CD4-positive, alpha-beta T cell (primary cell): ENCODE results near the gene LRPAP1. TPM values are rescaled to one million over a fixed set of nuclear protein-coding genes. Genes with fewer than 3 reads are reported as not detected.

Source experiments
- ATAC-seq: fragments of 200-7000 bp; cut with Tn5 transposase; one replicate; pipeline ENCODE4 v1.10.0; 2022; ENCODE audit warnings: mild to moderate bottlenecking; ENCODE audit not compliant: poor library complexity
- CTCF ChIA-PET: fragments of 350-600 bp; sonication (Branson Sonifier 250); formaldehyde crosslinking; loops from one replicate; lab custom pipeline; 2021; ENCODE audit warnings: antibody characterized with exemption, inconsistent platforms; lab: Charles Lee
- POLR2A ChIA-PET: fragments of 350-600 bp; sonication (Branson Sonifier 250); formaldehyde crosslinking; loops from one replicate; lab custom pipeline; 2021; ENCODE audit warnings: antibody characterized with exemption, inconsistent platforms; lab: Charles Lee
- DNase-seq, 14 experiments: peaks; one replicate each; pipeline ENCODE4 v3.0.0-alpha.2; 2013 to 2020; ENCODE audit warnings: mixed read lengths in 2 of 14
- H3K27ac ChIP-seq, 2 donors: one replicate each; pipeline versions ENCODE4 v1.5.1 to v1.7.0; 2013; ENCODE audit warnings: low read length in 2 of 2, low read depth in 1 of 2, mild to moderate bottlenecking in 1 of 2
- H3K27me3 ChIP-seq, 2 experiments: 1 replicate in 1 of 2; 2 replicates in 1 of 2; pipeline versions ENCODE4 v1.6.1 to v1.7.0; 2013; ENCODE audit warnings: low read length in 2 of 2, control low read depth in 1 of 2, mild to moderate bottlenecking in 1 of 2, moderate library complexity in 1 of 2; ENCODE audit not compliant: insufficient read depth in 2 of 2, control insufficient read depth in 1 of 2
- H3K36me3 ChIP-seq: one replicate; pipeline ENCODE4 v1.6.1; 2013; ENCODE audit warnings: low read length, control low read depth; ENCODE audit not compliant: insufficient read depth
- H3K4me1 ChIP-seq: one replicate; pipeline ENCODE4 v1.6.1; 2013; ENCODE audit warnings: low read length, control low read depth; ENCODE audit not compliant: insufficient read depth
- H3K4me3 ChIP-seq: one replicate; pipeline ENCODE4 v1.5.1; 2013; ENCODE audit warnings: mild to moderate bottlenecking, low read length, moderate library complexity
- H3K9me3 ChIP-seq, 2 experiments: 1 replicate in 1 of 2; 2 replicates in 1 of 2; pipeline versions ENCODE4 v1.6.1 to v1.7.0; 2013; ENCODE audit warnings: low read length in 2 of 2, mild to moderate bottlenecking in 2 of 2, control low read depth in 1 of 2, moderate library complexity in 1 of 2; ENCODE audit not compliant: control insufficient read depth in 1 of 2, insufficient read depth in 1 of 2
- H3K27ac Mint-ChIP-seq: one replicate; pipeline ENCODE4 v1.8.0; 2020; ENCODE audit warnings: mixed read lengths
- H3K27me3 Mint-ChIP-seq: one replicate; pipeline ENCODE4 v1.8.0; 2021; ENCODE audit warnings: mixed read lengths
- H3K36me3 Mint-ChIP-seq: one replicate; pipeline ENCODE4 v1.8.0; 2021; ENCODE audit warnings: low read depth, mixed read lengths
- H3K4me1 Mint-ChIP-seq: one replicate; pipeline ENCODE4 v1.8.0; 2021; ENCODE audit warnings: low read depth, mixed read lengths
- H3K4me3 Mint-ChIP-seq: one replicate; pipeline ENCODE4 v1.8.0; 2020; ENCODE audit warnings: mild to moderate bottlenecking, mixed read lengths
- H3K9me3 Mint-ChIP-seq: one replicate; pipeline ENCODE4 v1.8.0; 2020; ENCODE audit warnings: mixed read lengths
- CTCF ChIP-seq: fragments of 200-600 bp; IDR thresholded peaks from one replicate; pipeline ENCODE4 v1.8.0; 2022; ENCODE audit warnings: antibody characterized with exemption, mild to moderate bottlenecking
- intact Hi-C, 2 experiments: fragments of 100-400 bp; cut with DNase I in 1 of 2; cut with micrococcal nuclease in 1 of 2; formaldehyde crosslinking; loops; one replicate each; pipeline versions ENCODE4 v1.15.1 to v1.9.0; 2023 to 2025; cut with DNase I, micrococcal nuclease
- total RNA-seq, 174 experiments: library from RNA in 2 of 174; stranded (reverse) in 2 of 174; gene quantifications; one replicate each; pipeline ENCODE4 v1.2.3 and lab custom pipeline; 2021 to 2026

The LRPAP1 gene
- total RNA-seq, 2 experiments from 2014 or later, result 84.2 to 88.0 TPM

GRCh38 chr4:3462790-3463415 is 69.3 kb downstream of the LRPAP1 start, which contains the start of gene DOK7:
Gene DOK7 (plus strand): TSS chr4:3463306. CDS start chr4:3463376, 70 bp downstream.
- no peak within 1 kb of the TSS for H3K4me3 ChIP-seq
- no peak within 1 kb of the TSS for H3K27ac Mint-ChIP-seq

GRCh38 chr4:3462321-3462789 is 69.9 kb downstream of the LRPAP1 start:
- H3K27me3 Mint-ChIP-seq, result peaks cover 35% of the 10 kb centered on the region
- Histone ChIP-seq H3K9me3 (peaks cover 0 to 21% of the 10 kb centered on the region in 2 experiments), H3K4me1 (peaks cover 4% of the 10 kb centered on the region), H3K27ac (no peak overlapping the region), H3K27me3 (peaks cover 14 to 29% of the 10 kb centered on the region in 2 experiments), H3K36me3 (no peaks in the 10 kb centered on the region), H3K4me3 (no peak overlapping the region)
- ATAC-seq (no peak), DNase-seq (no peak)
- H3K9me3 Mint-ChIP-seq, result no peaks in the 10 kb centered on the region
- ChIA-PET CTCF (no interaction called here), POLR2A (no interaction called here)
- intact Hi-C loops, result no loop called here
- no peaks in the 10 kb centered on the region for H3K36me3 Mint-ChIP-seq
- peak overlapping the region; percentile 54 for H3K4me3 Mint-ChIP-seq
- no peak for TF ChIP-seq CTCF
- no peaks in the 10 kb centered on the region for H3K4me1 Mint-ChIP-seq
- no peak overlapping the region for H3K27ac Mint-ChIP-seq

More at GRCh38 chr4:3462790-3463415, 69.3 kb downstream of the LRPAP1 start, which contains the start of gene DOK7:
- no peak for DNase-seq
- intact Hi-C loops, result no loop called here
- no peak within 1 kb of the TSS for H3K27ac ChIP-seq
- H3K9me3 ChIP-seq, result peaks cover 0 to 21% of the 10 kb centered on the region in 2 experiments
- Mint-ChIP-seq H3K9me3 (no peaks in the 10 kb centered on the region), H3K36me3 (no peaks in the 10 kb centered on the region), H3K4me3 (peak within 1 kb of the TSS; percentile 54), H3K4me1 (no peaks in the 10 kb centered on the region), H3K27me3 (peaks cover 35% of the 10 kb centered on the region)
- CTCF ChIA-PET, result no interaction called here
- H3K27me3 ChIP-seq, result peaks cover 14 to 29% of the 10 kb centered on the region in 2 experiments
- no peak for ATAC-seq
- no peak for TF ChIP-seq CTCF
- POLR2A ChIA-PET, result no interaction called here
- peaks cover 4% of the 10 kb centered on the region for H3K4me1 ChIP-seq
- H3K36me3 ChIP-seq, result no peaks in the 10 kb centered on the region

GRCh38 chr4:3461515-3462291 is 70.5 kb downstream of the LRPAP1 start:
- peaks cover 35% of the 10 kb centered on the region for H3K27me3 Mint-ChIP-seq
- Histone ChIP-seq H3K4me3 (no peak overlapping the region), H3K9me3 (peaks cover 0 to 21% of the 10 kb centered on the region in 2 experiments), H3K36me3 (no peaks in the 10 kb centered on the region), H3K27ac (no peak overlapping the region), H3K27me3 (peaks cover 14 to 29% of the 10 kb centered on the region in 2 experiments), H3K4me1 (peaks cover 4% of the 10 kb centered on the region)
- DNase-seq, result no peak
- ATAC-seq, result no peak
- no peaks in the 10 kb centered on the region for H3K36me3 Mint-ChIP-seq
- intact Hi-C loops, result no loop called here
- CTCF ChIA-PET, result no interaction called here
- H3K9me3 Mint-ChIP-seq, result no peaks in the 10 kb centered on the region
- TF ChIP-seq CTCF, result no peak
- POLR2A ChIA-PET, result no interaction called here
- no peak overlapping the region for H3K27ac Mint-ChIP-seq
- H3K4me1 Mint-ChIP-seq, result no peaks in the 10 kb centered on the region
- H3K4me3 Mint-ChIP-seq, result no peak overlapping the region
